Fibroblast of mammary gland (primary cell): ENCODE data around the gene LDLRAD4.

Experiments used
- DNase-seq: peaks from one replicate; pipeline ENCODE4 v3.0.0-alpha.2; 2010; ENCODE audit warnings: low read depth
- H3K4me3 ChIP-seq: 2 replicates; pipeline ENCODE4 v1.5.1; 2011; ENCODE audit warnings: low read depth, mild to moderate bottlenecking, low read length, moderate library complexity; ENCODE audit not compliant: control insufficient read depth
- TF ChIP-seq, protein P1 (sequence below): conservative IDR thresholded peaks from 2 replicates; pipeline ENCODE4 v1.5.1; 2011; ENCODE audit warnings: low read depth, low read length, inconsistent platforms; ENCODE audit not compliant: control insufficient read depth, insufficient read depth

LDLRAD4 gene

DNA sequence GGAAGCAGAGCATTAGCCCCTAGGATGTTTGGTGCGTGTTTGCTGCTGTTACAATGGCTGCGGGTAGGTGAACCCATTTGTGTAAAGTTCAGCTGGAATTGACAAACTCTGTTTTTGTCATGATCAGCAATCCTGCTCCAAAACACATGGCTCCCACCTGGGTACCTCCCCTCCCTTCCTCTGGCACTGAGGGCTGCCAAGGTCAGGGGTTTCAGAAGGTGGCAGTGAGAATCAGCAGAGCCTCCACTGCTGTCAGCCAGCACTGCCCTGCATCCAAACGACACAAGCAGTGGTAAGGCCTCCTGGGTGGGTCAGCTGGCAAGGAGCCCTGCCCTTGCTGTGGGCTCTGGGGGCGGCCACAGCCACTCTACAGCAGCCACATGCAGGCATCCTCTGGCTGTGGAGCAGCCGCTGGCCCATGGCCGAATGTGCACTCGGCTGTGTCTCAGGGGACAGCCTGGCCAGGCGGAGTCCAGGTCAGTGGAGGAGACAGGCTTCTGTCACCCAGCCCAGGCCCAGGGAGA lies 32.8 kb upstream of the LDLRAD4 start:
- DNase-seq, result no peak
- H3K4me3 ChIP-seq, result no peak overlapping the region
- TF ChIP-seq, protein P1, sequence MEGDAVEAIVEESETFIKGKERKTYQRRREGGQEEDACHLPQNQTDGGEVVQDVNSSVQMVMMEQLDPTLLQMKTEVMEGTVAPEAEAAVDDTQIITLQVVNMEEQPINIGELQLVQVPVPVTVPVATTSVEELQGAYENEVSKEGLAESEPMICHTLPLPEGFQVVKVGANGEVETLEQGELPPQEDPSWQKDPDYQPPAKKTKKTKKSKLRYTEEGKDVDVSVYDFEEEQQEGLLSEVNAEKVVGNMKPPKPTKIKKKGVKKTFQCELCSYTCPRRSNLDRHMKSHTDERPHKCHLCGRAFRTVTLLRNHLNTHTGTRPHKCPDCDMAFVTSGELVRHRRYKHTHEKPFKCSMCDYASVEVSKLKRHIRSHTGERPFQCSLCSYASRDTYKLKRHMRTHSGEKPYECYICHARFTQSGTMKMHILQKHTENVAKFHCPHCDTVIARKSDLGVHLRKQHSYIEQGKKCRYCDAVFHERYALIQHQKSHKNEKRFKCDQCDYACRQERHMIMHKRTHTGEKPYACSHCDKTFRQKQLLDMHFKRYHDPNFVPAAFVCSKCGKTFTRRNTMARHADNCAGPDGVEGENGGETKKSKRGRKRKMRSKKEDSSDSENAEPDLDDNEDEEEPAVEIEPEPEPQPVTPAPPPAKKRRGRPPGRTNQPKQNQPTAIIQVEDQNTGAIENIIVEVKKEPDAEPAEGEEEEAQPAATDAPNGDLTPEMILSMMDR, result no peak

DNA sequence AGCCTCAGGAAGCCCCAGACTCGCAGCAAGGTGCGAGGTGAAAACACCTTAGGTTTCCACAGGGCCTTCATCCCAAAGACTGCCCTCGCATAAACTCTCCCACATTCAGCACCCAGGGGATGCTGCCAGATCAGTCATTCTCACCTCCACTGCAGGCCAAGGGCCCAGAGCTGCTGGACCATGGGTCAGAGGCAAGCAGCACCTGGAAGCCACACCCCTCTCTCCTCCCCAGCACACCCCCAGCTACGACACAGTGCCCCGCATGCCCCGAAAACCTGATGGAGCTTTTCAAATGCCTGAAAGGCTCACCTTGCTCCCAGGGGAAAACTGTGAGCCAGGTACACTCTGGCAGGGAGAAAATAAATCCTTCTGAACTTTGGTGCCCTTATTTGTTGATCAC lies 31.9 kb upstream of the LDLRAD4 start:
- TF ChIP-seq, protein P1, result no peak
- H3K4me3 ChIP-seq, result no peak overlapping the region
- DNase-seq, result no peak

DNA sequence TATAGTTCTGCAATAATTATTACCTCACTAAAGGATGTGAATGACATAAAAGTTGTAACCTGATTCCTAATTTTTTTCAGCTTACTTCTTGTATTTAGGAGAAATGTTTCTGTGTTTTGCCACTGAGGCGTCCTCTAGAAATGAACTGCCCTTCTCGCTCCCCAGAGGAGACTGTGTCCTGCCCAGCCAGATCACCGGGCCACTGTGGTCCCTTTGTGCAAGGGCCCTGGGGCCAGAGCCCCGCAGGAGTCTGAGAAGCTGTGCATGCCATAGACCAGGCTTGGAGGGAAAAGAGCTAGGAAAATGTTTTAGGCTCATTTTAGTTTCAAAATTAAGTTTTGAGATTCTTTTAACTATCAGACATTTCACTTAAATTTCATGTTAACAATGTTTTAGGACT lies 31.1 kb upstream of the LDLRAD4 start:
- no peak for DNase-seq
- H3K4me3 ChIP-seq, result no peak overlapping the region
- TF ChIP-seq, protein P1, result no peak

DNA sequence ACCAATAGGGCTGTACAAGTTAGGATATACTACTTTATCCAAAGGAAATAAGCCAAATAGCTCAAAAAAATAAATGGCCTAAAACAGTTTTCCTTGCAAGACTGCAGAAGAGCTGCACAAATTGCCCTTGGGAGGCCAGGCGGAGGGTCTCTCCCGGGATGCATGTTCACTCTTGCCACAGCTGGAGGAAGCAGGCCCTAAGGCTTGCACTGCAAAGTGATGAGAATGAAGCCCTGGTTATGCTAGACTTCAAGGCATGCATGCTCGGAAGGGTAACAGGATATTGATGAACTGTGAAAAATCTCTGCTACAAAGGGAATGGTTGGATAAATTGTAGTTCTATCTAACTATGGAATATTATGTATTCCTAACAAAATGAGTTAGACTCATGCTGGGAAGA lies 27.5 kb upstream of the LDLRAD4 start:
- TF ChIP-seq, protein P1, result no peak
- no peak for DNase-seq
- H3K4me3 ChIP-seq, result no peak overlapping the region

DNA sequence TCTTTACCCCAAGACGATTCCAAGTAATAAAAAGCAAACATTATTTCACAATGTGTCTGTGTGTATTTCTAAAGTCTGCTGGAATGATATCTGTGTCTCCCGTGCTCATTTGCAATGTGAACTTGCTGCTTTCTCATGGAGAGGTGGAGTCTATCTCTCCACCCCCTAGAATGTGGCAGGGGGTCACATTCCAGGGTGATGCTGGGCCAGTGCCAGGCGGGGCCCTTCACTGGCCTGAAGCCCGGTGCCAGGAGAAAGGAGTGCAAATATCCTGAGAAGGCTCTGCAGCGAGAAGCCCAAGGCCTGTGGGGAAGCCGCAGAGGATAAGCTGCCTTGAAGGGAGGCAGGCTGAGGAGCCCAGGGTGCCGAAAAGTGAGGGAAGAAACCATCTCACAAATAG lies 26.8 kb upstream of the LDLRAD4 start:
- TF ChIP-seq, protein P1, result no peak
- no peak for DNase-seq

DNA sequence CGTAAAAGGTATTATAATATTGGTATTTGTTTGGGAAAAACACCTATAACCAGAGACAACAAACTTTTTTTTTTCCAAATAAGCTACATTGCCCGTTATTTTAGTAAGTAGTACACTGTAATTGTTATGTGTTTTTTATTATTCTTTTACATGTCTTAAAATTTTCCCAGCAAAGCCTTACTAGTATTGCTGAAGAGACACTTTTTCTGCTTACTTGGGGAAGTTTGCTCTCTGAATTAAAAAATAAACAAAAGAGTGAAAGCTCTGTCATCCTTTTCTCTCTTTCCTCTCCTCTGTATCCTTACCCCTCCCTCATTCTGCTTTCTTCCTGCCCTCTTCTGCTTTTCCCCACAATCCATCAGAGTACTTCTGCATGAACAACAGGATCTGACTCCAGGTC lies 25.6 kb upstream of the LDLRAD4 start:
- no peak for DNase-seq
- no peak overlapping the region for H3K4me3 ChIP-seq
- TF ChIP-seq, protein P1, result no peak

More for the DNA sequence above, 26.8 kb upstream of the LDLRAD4 start:
- no peak overlapping the region for H3K4me3 ChIP-seq

DNA sequence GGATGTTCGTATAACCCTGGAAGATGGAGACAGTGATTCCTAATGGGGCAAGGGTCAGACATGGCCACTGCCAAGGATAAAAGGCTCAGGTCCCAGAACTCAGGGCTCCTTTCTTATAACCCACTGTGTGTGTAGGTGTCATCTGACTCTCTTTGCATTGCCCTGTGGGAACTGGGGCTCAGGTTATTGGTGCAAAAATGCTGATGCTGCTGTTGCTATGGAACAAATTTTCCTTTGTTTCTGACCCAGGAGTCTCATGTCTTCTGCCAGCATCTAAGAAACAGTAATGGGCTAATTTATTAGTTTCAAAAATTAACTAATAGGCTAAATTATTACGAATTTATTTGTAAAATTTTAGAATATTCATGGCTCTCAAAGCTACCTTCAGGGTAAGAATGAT lies 24.3 kb upstream of the LDLRAD4 start:
- no peak for DNase-seq
- no peak overlapping the region for H3K4me3 ChIP-seq
- TF ChIP-seq, protein P1, result no peak
